ENCODE data around the gene TBCCD1. TPM values are rescaled to one million over a fixed set of nuclear protein-coding genes. Genes with fewer than 3 reads are reported as not detected.

TBCCD1 gene
- total RNA-seq, 1 donor, result 15.6 TPM

- H3K4me2 ChIP-seq (ENCODE audit: insufficient read depth, low read length), result no peak overlapping the region
- H3K36me3 ChIP-seq (ENCODE audit: insufficient read depth, low read length), result no peaks in the 10 kb centered on the region
- H3K4me1 ChIP-seq (ENCODE audit: insufficient read depth, low read length), result no peaks in the 10 kb centered on the region
- no peak overlapping the region for H3K4me3 ChIP-seq (ENCODE audit: insufficient read depth, low read length)
- no peak overlapping the region for H3K27ac ChIP-seq (ENCODE audit: low read depth, low read length)
- no peak for DNase-seq (ENCODE audit: insufficient read length, low spot score, missing footprints)
- H3K79me2 ChIP-seq (ENCODE audit: insufficient read depth, low read length), result no peaks in the 10 kb centered on the region
- no peak overlapping the region for H2AFZ ChIP-seq (ENCODE audit: low read length)
- no peaks in the 10 kb centered on the region for H4K20me1 ChIP-seq (ENCODE audit: insufficient read depth, low read length)
- no peaks in the 10 kb centered on the region for H3K9me3 ChIP-seq (ENCODE audit: low read depth, low read length)
- peaks cover 25% of the 10 kb centered on the region for H3K27me3 ChIP-seq (ENCODE audit: insufficient read depth, low read length)
- TF ChIP-seq CTCF (IDR thresholded peaks at IDR 0.05; ENCODE audit: extremely low read depth, low read depth, low read length), result no peak
Measured at GRCh38 chr3:186510374-186511079, 56.6 kb downstream of the TBCCD1 start.

GRCh38 chr3:186509423-186509822, 57.7 kb downstream of the TBCCD1 start:
- H3K36me3 ChIP-seq (ENCODE audit: insufficient read depth, low read length), result no peaks in the 10 kb centered on the region
- H3K4me1 ChIP-seq (ENCODE audit: insufficient read depth, low read length), result no peaks in the 10 kb centered on the region
- no peak overlapping the region for H2AFZ ChIP-seq (ENCODE audit: low read length)
- no peak for DNase-seq (ENCODE audit: insufficient read length, low spot score, missing footprints)
- H3K27me3 ChIP-seq (ENCODE audit: insufficient read depth, low read length), result peaks cover 22% of the 10 kb centered on the region
- TF ChIP-seq CTCF (IDR thresholded peaks at IDR 0.05; ENCODE audit: extremely low read depth, low read depth, low read length), result no peak
- H3K79me2 ChIP-seq (ENCODE audit: insufficient read depth, low read length), result no peaks in the 10 kb centered on the region
- no peaks in the 10 kb centered on the region for H4K20me1 ChIP-seq (ENCODE audit: insufficient read depth, low read length)
- H3K4me2 ChIP-seq (ENCODE audit: insufficient read depth, low read length), result no peak overlapping the region
- no peak overlapping the region for H3K4me3 ChIP-seq (ENCODE audit: insufficient read depth, low read length)
- H3K27ac ChIP-seq (ENCODE audit: low read depth, low read length), result no peak overlapping the region
- no peaks in the 10 kb centered on the region for H3K9me3 ChIP-seq (ENCODE audit: low read depth, low read length)

GRCh38 chr3:186506857-186507256, 60.3 kb downstream of the TBCCD1 start:
- no peak overlapping the region for H3K4me3 ChIP-seq (ENCODE audit: insufficient read depth, low read length)
- no peak overlapping the region for H2AFZ ChIP-seq (ENCODE audit: low read length)
- H3K27me3 ChIP-seq (ENCODE audit: insufficient read depth, low read length), result peaks cover 24% of the 10 kb centered on the region

More at GRCh38 chr3:186506857-186507256, 60.3 kb downstream of the TBCCD1 start:
- DNase-seq (ENCODE audit: insufficient read length, low spot score, missing footprints), result no peak
- no peaks in the 10 kb centered on the region for H4K20me1 ChIP-seq (ENCODE audit: insufficient read depth, low read length)
- no peaks in the 10 kb centered on the region for H3K79me2 ChIP-seq (ENCODE audit: insufficient read depth, low read length)
- no peaks in the 10 kb centered on the region for H3K36me3 ChIP-seq (ENCODE audit: insufficient read depth, low read length)
- H3K27ac ChIP-seq (ENCODE audit: low read depth, low read length), result no peak overlapping the region
- no peaks in the 10 kb centered on the region for H3K4me1 ChIP-seq (ENCODE audit: insufficient read depth, low read length)
- no peak overlapping the region for H3K4me2 ChIP-seq (ENCODE audit: insufficient read depth, low read length)
- no peak for TF ChIP-seq CTCF (IDR thresholded peaks at IDR 0.05; ENCODE audit: extremely low read depth, low read depth, low read length)
- H3K9me3 ChIP-seq (ENCODE audit: low read depth, low read length), result no peaks in the 10 kb centered on the region
